AG04450 (cell line): Measurements from ENCODE around the gene TANC1. TPM values are rescaled to one million over a fixed set of nuclear protein-coding genes. Genes with fewer than 3 reads are reported as not detected.

ENCODE experiments used
- CTCF ChIA-PET: fragments of 300-600, 350-600 bp; formaldehyde crosslinking; extraction: SDS; loops from one replicate; lab custom pipeline; 2022; ENCODE audit warnings: antibody characterized with exemption, inconsistent platforms; lab: Charles Lee
- POLR2A ChIA-PET: fragments of 350-600 bp; formaldehyde crosslinking; extraction: SDS; loops from one replicate; lab custom pipeline; 2021; ENCODE audit warnings: antibody characterized with exemption, inconsistent platforms; lab: Yijun Ruan, JAX
- DNase-seq: peaks from one replicate; pipeline ENCODE4 v3.0.0-alpha.2; 2011; ENCODE audit warnings: low read depth, low spot score
- H3K27ac ChIP-seq: one replicate; pipeline ENCODE4 v1.5.1; 2012; ENCODE audit warnings: low read depth, low read length, control low read depth
- H3K27me3 ChIP-seq: one replicate; pipeline ENCODE4 v1.6.0; 2012; ENCODE audit warnings: low read length; ENCODE audit not compliant: control insufficient read depth, insufficient read depth
- H3K4me3 ChIP-seq: 2 replicates; pipeline ENCODE4 v1.5.1; 2011; ENCODE audit warnings: mild to moderate bottlenecking, low read depth, low read length, control low read depth
- H3K9me3 ChIP-seq: 2 replicates; pipeline ENCODE4 v1.5.1; 2012; ENCODE audit warnings: low read length; ENCODE audit not compliant: control insufficient read depth, insufficient read depth
- CTCF ChIP-seq: IDR thresholded peaks from 2 replicates; pipeline ENCODE4 v1.5.1; 2011; ENCODE audit warnings: low read depth, low read length, control low read depth, inconsistent platforms
- polyA plus RNA-seq: library from polyadenylated mRNA; depleted of rRNA; stranded (reverse); fragments of >200 nt; gene quantifications from 2 replicates; pipeline ENCODE4 v1.2.3, GENCODE V29; 2011

TANC1 gene
- polyA plus RNA-seq, 1 experiment, result 28.0 TPM

GRCh38 chr2:159194241-159194640 is 225.8 kb downstream of the TANC1 start:
- ChIA-PET POLR2A (no interaction called here), CTCF (no interaction called here)
- DNase-seq, result no peak
- Histone ChIP-seq H3K27ac (no peak overlapping the region), H3K9me3 (no peaks in the 10 kb centered on the region), H3K4me3 (no peak overlapping the region), H3K27me3 (no peaks in the 10 kb centered on the region)
- TF ChIP-seq CTCF, result no peak

- Histone ChIP-seq H3K27me3 (no peaks in the 10 kb centered on the region), H3K4me3 (no peak overlapping the region), H3K9me3 (no peaks in the 10 kb centered on the region), H3K27ac (no peak overlapping the region)
- CTCF ChIA-PET, result interaction anchor here (1.6 kb wide), 1 partner anchor 77 kb away, joined by 5 read pairs; no protein-coding TSS in a partner anchor
- POLR2A ChIA-PET, result no interaction called here
- no peak for DNase-seq
- no peak for TF ChIP-seq CTCF
Observed at GRCh38 chr2:159195697-159196096, 227.3 kb downstream of the TANC1 start.

- no peak for TF ChIP-seq CTCF
- ChIA-PET POLR2A (no interaction called here), CTCF (interaction anchor here (0.6 to 1.6 kb wide), 2 partner anchors 27 to 78 kb away, joined by 3 to 5 read pairs; no protein-coding TSS in a partner anchor)
- no peak for DNase-seq
- Histone ChIP-seq H3K9me3 (no peaks in the 10 kb centered on the region), H3K27me3 (no peaks in the 10 kb centered on the region), H3K4me3 (no peak overlapping the region), H3K27ac (no peak overlapping the region)
Observed at GRCh38 chr2:159196393-159196925, 228.0 kb downstream of the TANC1 start.

- ChIA-PET POLR2A (no interaction called here), CTCF (no interaction called here)
- DNase-seq, result no peak
- no peaks in the 10 kb centered on the region for H3K9me3 ChIP-seq
- H3K27me3 ChIP-seq, result no peaks in the 10 kb centered on the region
- no peak overlapping the region for H3K4me3 ChIP-seq
- no peak for TF ChIP-seq CTCF
- H3K27ac ChIP-seq, result no peak overlapping the region
Observed at GRCh38 chr2:159199236-159199635, 230.8 kb downstream of the TANC1 start.

- ChIA-PET POLR2A (interaction anchor here (0.6 kb wide), 1 partner anchor 67 kb away, joined by 3 read pairs; no protein-coding TSS in a partner anchor), CTCF (no interaction called here)
- DNase-seq, result no peak
- no peak for TF ChIP-seq CTCF
- Histone ChIP-seq H3K27ac (no peak overlapping the region), H3K4me3 (no peak overlapping the region), H3K27me3 (no peaks in the 10 kb centered on the region), H3K9me3 (no peaks in the 10 kb centered on the region)
Observed at GRCh38 chr2:159199761-159200465, 231.5 kb downstream of the TANC1 start.
